T-helper 2 cell (primary cell): Measurements from ENCODE around the gene BAMBI.

Experiments
- DNase-seq, 5 experiments: peaks; one replicate each; pipeline versions ENCODE4 v3.0.0 to v3.0.0-alpha.2; 2012 to 2022

Gene BAMBI

DNA sequence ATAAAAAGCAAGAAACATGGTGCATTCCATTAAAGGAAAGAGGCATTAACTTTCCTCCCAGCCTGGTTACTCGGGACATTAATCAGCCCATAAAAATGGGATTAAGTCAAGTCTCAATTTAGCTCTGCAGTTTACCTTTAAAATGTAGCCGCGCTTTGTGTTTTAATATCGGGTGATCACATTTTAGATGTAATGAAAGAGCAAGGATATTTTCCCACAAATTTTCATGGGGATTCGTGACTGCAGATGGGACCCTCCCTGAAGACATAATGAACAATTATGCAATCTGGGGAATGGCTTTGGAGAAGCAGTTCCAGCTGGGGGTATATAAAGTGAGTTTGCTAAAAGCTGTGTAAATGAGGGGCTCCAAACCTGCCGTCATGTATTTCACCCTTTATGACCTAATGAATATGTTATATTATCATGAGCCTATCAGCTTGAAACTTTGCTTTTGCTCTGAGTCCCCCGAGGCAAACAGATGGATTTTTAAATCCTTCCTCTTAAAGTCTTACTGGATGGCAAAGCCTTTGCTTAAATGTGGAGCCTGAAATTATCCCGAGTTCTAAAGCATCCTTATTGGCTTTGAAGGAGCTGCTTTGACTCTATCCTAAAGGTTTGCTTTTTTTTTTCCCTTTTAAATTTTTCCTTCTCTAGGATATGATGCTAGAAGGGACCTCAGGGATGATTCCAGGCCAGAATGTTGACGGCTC is 31.8 kb downstream of the BAMBI start:
- no peak for DNase-seq

DNA sequence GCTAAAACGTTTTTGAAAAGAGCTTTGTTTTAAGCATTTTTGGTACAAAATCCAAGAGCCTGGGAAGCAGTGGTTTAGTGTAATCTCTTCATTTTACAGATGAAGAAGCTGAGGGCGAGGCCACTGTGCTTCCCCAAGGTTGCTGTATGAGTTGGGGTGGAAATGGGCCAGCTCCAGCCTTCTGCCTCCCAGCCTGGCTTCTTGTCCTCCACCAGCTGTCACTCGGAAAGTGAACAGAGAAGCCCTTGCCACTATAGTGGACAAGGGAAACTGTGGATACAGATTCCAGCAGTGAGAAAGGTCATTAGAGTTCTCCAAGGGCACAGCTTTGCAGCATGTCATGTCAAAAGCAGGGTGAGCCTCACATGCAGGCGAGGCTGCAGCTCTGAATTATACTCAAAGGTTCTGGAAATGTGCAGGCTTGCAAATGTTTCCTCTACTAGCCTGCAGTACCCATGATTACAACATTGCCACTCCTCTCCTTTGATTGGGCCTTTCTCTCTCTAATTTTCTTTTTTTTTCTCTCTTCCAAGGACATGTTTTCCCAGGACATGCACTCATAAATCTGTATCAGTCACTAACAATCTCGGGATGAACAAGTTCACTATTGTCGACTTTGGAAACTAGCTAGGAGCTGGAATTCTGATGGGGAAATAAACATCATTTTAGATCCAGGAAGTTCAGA is 33.0 kb downstream of the BAMBI start:
- DNase-seq: no peak

DNA sequence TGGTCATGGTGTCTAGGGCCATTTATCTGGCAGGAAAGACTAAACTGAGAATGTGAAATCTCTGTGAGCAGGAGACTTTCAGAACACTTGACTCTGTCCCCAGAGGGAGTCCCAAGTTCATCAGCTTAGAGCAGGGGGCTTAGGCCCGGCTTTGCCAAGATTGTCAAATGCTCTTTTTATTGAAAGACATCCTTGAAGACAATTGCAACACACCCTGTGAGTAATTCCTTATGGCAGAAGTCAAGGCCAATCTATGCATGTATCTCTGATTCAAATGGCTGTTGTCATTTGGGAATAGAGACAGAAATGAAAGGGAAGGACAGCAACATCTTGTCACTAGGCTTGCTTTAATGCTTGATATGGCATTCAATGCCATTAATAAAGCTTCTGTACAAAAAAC is 33.7 kb downstream of the BAMBI start:
- no peak for DNase-seq

DNA sequence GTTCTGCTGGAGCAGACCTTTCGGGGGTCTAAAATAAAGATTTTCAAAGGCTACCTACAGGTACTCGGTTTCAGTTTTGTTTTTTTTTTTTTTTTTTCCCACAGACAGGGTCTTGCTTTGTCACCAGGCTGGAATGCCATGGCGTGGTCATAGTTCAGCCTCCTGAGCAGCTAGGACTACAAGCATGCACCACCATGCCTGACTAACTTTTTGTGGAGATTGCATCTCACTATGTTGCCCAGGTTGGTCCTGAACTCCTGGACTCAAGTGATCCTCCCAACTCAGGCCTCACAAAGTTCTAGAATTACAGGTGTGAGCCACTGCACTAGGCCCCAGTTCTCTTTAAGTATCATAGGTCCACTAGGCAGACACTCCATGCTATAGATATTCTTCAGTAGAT is 34.5 kb downstream of the BAMBI start:
- no peak for DNase-seq

DNA sequence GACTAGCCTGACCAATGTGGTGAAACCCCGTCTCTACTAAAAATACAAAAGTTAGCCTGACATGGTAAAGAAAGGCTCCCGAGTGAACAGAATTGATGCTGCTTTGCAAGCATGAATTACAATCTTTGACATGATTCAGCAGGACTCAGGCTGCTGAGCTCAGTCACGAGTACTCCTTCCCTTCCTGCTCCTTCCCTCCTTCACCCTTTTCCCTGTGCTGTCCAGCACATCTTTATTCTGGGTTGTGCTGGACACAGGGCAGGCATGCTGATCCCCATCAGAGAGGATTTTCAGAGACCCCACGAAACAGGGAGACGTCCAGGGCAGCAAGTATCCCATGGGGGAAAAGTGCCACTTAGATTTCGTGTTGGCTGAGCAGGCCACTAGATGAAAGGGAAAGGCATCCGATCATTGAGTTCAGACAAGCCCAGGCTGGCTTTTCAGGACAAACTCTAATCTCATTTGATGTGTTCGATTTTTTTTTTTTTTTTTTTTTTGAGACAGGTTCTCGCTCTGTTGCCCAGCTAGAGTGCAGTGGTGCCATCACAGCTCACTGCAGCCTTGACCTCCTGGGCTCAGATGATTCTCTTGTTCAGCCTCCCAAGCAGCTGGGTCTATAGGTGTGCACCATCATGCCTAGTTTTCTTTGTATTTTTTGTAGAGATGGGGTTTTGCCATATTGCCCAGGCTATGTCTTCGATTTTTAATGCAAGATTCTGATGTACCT is 36.5 kb downstream of the BAMBI start:
- no peak for DNase-seq

DNA sequence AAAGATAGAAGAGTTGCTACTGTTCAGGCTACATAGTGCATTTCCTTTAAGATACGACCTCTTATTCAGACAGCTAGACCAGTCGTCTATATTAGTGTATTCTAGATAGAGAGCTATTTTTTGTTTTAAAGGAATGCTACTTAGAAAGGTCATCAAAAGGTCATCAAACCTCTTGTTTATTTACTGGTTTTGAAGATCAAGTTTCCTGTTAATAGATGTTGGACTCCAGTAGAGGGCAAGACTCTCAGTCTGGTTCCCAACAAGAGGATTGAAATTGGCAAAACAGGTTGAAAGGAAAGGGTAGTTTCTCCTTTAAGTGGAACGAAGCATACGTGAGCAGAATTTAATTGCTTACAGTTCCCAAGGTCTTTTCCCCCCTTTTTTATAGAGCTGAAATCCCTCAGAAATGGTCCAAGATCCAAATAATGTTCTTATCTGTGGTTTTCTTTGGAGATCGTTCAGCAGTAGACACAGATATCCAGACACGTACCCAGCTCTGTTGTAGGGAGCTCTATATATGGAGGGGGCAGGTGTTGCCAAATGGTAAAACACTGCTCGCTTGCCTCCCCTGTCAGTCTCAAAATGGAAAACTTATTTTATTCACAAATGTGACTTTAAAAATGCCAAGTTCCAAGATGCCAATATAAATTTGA is 37.2 kb downstream of the BAMBI start:
- DNase-seq: no peak

DNA sequence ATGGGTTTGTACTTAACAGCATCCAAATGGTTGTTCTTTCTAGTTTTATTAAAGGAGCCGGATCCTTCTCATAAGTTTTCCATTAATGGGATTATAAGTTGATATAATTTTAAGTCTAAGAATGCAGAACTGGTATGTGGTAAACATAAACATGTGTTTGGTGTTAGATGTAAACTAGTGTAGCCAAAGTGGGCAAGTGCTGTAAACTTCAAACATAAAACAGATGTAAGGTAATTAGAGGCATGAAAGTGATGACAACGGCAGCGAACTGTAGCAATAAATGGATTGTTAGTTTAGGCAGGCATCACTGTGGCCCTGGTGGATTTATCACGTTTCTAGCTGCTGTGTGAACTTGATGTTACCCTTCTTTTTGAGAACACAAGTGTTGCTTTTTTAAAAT is 37.9 kb downstream of the BAMBI start:
- no peak for DNase-seq

DNA sequence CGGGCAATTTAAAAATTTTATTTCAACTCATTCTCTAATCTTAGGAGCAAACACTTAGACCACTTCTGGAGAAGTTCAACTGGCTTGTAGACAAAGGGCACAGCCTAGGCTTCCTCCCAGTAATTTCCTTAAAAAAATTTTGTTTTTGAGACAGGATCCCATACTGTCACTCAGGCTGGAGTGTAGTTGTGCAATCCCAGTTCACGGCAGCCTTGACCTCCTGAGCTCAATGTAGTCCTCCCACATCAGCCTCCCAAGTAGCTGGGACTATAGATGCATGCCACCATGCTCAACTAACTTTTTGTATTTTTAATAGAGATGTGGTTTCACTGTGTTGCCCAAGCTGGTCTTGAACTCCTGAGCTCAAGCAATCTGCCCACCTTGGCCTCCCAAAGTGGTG is 38.4 kb downstream of the BAMBI start:
- DNase-seq: no peak

DNA sequence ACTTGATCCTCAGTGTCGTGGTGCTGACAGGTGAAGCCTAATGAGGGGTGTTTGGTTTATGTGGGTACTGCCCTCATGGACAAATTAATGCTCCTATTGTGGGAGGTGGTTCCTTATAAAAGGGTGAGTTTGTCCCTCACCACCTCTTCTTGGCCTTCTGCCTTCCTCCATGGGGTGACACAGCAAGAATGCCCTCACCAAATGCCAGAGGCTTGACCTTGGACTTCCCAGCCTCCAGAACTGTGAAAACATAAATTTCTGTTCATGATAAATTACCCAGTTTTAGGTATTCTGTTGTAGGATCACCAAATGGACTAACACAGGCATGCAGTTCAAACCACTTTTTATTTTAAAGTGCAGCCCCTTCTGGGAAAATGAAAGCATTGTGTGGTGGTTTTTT is 39.4 kb downstream of the BAMBI start:
- no peak for DNase-seq

DNA sequence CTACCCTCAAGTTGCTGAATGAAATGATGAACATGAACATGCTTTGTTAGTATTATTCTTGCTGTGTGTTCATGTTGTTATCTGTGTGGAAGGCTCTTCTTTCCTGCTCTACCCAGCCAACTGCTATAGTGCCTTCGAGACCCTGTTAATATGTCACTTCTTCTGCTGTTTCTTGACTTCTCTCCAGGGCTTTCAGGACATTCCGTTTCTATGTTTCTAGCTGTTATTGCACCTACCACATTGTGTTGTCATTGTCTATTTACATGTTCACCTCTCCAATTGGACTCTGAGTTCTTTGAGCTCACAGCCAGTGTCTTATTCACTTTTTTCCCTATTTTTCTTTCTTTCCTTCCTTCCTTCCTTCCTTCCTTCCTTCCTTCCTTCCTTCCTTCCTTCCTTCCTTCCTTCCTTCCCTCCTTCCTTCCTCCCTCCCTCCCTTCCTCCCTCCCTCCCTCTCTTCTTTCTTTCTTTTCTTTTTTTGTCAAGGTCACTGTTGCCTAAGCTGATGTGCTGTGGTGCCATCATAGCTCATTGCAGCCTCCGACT is 40.4 kb downstream of the BAMBI start:
- no peak for DNase-seq

DNA sequence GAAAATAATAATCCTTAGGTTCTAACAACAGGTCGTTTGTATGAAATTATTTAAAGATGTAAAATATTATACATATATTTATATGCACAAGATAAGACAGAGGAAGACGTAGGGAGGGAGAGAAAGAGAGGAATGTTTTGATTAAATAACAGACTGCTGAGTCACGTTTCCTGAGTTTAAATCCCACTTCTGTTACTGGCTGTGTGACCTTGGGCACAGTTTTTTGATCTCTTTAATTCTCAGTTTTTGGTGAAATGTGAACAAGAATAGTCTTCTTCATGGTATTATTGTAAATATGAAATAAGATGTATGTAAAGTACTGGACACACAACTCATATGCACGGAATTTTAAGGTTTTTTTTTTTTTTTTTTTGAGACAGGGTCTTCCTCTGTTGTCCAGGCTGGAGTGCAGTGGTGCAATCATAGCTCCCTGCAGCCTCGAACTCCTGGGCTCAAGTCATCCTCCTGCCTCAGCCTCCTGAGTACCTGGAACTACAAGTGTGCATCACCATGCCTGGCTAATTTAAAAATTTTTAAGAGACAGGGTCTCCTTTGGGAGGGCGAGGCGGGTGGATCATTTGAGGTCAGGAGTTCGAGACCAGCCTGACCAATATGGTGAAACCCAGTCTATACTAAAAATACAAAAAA is 42.6 kb downstream of the BAMBI start:
- no peak for DNase-seq

DNA sequence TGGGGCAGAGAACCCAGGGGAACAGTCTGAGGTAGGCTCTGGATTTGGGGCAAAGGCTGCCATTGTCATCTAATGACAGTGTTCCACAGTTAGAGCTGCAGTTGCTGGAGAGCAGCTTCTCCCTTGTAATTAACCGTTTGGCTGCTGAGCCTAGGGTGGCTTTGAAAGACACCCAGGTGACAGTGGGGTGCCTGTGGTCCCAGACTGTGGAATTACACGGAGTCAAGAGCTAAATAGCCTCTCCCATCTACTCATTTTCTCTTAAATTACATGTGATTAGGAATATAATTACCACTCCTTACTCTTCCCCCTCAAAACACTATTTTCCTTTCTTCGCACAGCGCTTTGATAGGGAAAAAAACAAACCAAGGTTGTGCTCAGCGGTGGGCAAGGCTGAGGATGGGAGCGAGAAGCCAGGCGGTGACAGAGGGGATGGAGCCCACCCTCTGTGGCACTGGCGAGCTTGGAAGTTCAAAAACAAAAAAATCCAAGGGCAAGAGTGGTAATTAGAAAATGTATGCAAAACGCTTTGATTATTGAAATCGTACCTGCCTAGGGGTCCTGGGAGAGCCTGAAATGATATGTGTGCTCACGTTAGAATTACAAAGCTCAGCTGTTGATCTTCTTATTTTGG is 44.1 kb downstream of the BAMBI start:
- DNase-seq: no peak

DNA sequence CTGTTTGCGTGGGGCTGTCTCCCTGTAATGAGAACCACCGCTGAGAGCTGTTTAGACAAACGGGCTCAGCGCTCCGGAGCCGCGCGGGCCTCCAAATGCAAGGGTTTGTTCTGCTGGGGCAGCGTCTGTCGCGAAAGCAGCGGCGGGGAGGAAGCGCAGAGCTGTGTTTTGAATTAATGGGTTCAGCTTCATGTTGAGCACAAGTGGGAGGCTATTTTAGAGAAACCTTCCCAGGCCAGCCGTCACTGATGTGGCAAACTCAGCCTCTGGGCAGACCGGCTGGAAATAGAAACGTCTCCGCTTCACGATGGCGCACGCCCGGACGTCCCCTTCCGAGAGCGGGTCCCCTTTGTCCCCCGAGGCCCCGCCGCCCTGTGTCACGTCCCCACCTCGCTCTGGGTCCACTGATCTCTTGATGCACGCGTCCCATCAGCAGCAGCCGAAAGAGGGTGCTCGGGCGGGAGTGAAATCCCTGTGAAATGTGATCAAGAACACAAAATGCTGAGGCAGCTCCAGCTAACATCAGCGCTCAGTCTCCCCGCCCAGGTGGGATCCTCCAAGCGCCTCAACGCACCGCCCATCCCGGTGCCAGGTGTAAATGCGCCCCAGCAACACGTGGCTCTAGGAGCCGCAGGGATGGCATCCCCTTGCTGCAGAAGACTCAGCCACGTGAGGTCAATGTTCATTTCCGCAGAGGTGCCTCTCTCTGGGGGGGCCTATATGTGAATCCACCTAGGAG is 44.9 kb downstream of the BAMBI start:
- DNase-seq: no peak

DNA sequence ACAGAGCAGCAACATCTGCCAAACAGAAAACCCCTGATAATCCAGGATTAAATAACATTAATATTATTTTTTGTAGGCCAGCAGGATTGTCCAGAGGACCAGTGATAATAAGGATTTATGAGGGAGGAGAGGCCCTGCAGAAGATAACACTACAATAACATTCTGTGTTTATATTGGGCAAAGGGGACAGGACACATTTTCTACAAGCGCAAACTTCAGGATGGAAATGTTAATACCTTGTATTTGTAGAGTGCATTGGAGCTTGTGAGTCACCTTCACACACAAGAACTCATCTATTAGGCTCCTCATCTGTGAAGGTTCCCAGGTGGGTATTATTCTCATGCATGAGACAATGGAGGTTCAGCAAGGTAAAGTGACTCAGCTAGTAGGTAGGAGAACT is 51.0 kb downstream of the BAMBI start:
- no peak for DNase-seq

DNA sequence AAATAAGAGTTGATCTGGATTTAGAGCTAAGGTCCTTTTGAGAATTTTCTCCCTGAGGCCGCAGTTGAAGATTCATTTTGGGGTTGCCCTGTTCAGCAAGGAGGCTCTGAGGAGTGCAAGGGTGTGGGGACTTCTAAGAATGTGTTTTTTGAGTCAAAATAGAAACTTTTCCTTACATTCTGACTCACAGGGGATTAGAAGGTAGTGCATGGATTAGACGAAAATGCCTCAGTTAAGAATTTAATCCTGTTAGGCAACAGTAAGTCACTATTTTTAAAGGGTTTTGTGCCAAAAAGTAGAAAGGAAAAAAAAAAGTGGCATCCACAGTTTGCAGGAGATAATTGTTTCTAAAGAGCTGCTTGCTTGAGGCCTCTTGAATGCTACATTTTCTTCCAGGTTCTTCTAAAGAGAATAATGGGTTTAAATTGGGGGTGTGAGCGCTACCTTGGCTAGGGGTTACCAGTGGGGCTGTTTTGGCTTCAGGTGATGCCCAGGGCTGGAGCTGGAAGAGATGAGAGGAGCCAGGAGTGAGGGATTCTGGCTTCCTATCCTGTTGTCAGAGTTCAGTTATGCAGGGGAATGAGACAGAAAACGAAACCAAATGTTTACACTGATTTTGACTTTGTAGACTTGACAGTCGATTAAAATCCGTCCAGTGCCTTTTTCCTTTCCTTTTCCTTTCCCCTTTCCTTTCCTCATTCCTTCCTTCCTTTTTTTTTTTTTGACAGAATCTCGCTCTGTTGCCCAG is 52.9 kb downstream of the BAMBI start:
- DNase-seq: no peak

DNA sequence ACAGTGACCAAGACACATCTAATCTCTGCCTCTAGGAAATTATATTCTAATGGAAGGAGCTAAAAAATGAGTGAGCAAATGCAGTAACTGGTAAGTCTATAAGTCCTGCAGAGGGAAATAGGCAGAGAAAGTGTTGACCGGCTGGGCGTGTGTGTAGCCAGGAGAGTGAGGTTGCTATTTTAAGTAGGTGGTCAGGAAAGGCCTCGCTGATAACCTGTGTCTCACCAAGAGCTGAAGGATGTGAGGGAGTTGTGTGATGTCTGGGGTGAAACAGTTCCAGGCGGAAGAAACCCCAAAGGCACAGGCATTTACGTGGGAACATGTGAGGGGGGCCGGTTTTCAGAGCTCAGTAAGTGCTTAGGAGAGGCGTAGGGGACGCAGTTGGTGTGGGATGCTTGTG is 54.8 kb downstream of the BAMBI start:
- DNase-seq: no peak
